Endodermal cell (in vitro differentiated cells): ENCODE measurements around the gene PRKCA. TPM values are rescaled to one million over a fixed set of nuclear protein-coding genes. Genes with fewer than 3 reads are reported as not detected.

Experiments used
- DNase-seq: peaks from one replicate; pipeline ENCODE4 v3.0.0-alpha.2; 2017
- H3K27ac ChIP-seq: 2 replicates; pipeline ENCODE4 v1.5.1; 2013; ENCODE audit warnings: mild to moderate bottlenecking, low read depth, low read length, moderate library complexity
- H3K27me3 ChIP-seq: 2 replicates; pipeline ENCODE4 v1.6.1; 2013; ENCODE audit warnings: mild to moderate bottlenecking, low read length, moderate library complexity; ENCODE audit not compliant: insufficient read depth, control insufficient read depth, poor library complexity, severe bottlenecking
- H3K36me3 ChIP-seq: 2 replicates; pipeline ENCODE4 v1.7.0; 2013; ENCODE audit warnings: mild to moderate bottlenecking, low read length, moderate library complexity; ENCODE audit not compliant: control insufficient read depth, insufficient read depth
- H3K4me1 ChIP-seq: one replicate; pipeline ENCODE4 v1.7.0; 2013; ENCODE audit warnings: low read length; ENCODE audit not compliant: control insufficient read depth, insufficient read depth
- H3K4me3 ChIP-seq: 2 replicates; pipeline ENCODE4 v1.5.1; 2013; ENCODE audit warnings: mild to moderate bottlenecking, low read length, moderate library complexity
- H3K9ac ChIP-seq: 2 replicates; pipeline ENCODE4 v1.6.1; 2013; ENCODE audit warnings: mild to moderate bottlenecking, low read length, moderate library complexity; ENCODE audit not compliant: poor library complexity, severe bottlenecking; ENCODE audit errors: extremely low read depth
- H3K9me3 ChIP-seq: 2 replicates; pipeline ENCODE4 v1.6.1; 2013; ENCODE audit warnings: mild to moderate bottlenecking, low read length, moderate library complexity; ENCODE audit not compliant: control insufficient read depth
- H3K27ac Mint-ChIP-seq: 2 replicates; pipeline ENCODE4 v1.8.0; 2020; ENCODE audit warnings: mixed read lengths
- H3K27me3 Mint-ChIP-seq: 2 replicates; pipeline ENCODE4 v1.8.0; 2021; ENCODE audit warnings: mild to moderate bottlenecking, mixed read lengths; ENCODE audit not compliant: insufficient read depth
- H3K36me3 Mint-ChIP-seq: 2 replicates; pipeline ENCODE4 v1.8.0; 2020; ENCODE audit warnings: low read depth, mixed read lengths
- H3K4me1 Mint-ChIP-seq: 2 replicates; pipeline ENCODE4 v1.8.0; 2020; ENCODE audit warnings: mixed read lengths
- H3K4me3 Mint-ChIP-seq: 2 replicates; pipeline ENCODE4 v1.8.0; 2020; ENCODE audit warnings: mild to moderate bottlenecking, moderate library complexity, mixed read lengths
- H3K9me3 Mint-ChIP-seq: 2 replicates; pipeline ENCODE4 v1.8.0; 2020; ENCODE audit warnings: mild to moderate bottlenecking, mixed read lengths
- WGBS, 2 experiments: methylation state at CpG; one replicate each; pipeline versions ENCODE4 v1.1.5 to v1.1.7; 2013; ENCODE audit warnings: missing lambda C conversion rate in 2 of 2, mixed read lengths in 1 of 2; ENCODE audit not compliant: insufficient coverage in 1 of 2, insufficient read length in 1 of 2; 5-methylcytosine and 5-hydroxymethylcytosine counted together
- total RNA-seq, 2 donors: library from RNA; stranded (reverse); fragmentation: NEBNext Ultra II Directional in 1 of 2; extraction: Animal tissue kit (Norgen Biotek cat#: 25700) in 1 of 2; gene quantifications; 2 replicates in 1 of 2; 3 replicates in 1 of 2; pipeline ENCODE4 v1.2.1, GENCODE V29; 2021
- TF ChIP-seq, protein P1 (sequence below): fragments of 200-600 bp; sonication (generic); conservative IDR thresholded peaks from 2 replicates; pipeline ENCODE4 v1.5.0; 2021; ENCODE audit warnings: antibody characterized with exemption, mild to moderate bottlenecking

Gene PRKCA
- total RNA-seq, 2 donors from 2014 or later, result 8.7 to 14.6 TPM

DNA sequence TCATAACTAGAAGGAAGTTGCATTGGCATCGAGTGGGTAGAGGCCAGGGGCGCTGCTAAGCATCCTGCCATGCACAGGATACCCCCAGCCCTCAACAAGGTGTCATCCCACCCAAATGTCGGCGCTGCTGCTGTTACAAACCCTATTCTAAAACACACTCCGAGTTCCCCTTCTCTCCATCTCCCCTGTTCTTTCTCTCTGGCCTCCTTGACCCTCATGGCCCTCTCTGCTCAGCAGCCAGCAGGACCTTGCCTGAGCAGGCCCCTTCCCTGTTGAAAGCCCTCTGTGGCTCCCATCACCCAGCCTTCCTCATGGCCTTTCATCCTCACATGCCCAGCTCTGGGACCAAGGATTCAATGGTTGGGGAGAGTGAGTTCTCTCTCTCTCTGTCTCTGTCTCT lies 510.2 kb downstream of the PRKCA start:
- Mint-ChIP-seq H3K4me1 (peaks cover 2% of the 10 kb centered on the region), H3K36me3 (no peaks in the 10 kb centered on the region), H3K27me3 (peaks cover 2% of the 10 kb centered on the region), H3K9me3 (peaks cover 7% of the 10 kb centered on the region), H3K4me3 (no peak overlapping the region), H3K27ac (no peak overlapping the region)
- H3K9me3 ChIP-seq, result peaks cover 6% of the 10 kb centered on the region
- no peak overlapping the region for H3K27ac ChIP-seq
- WGBS, 2 experiments, result 93 to 100% methylated on average over 3 to 5 of the region's 5 CpGs
- H3K36me3 ChIP-seq, result no peaks in the 10 kb centered on the region
- H3K27me3 ChIP-seq, result no peaks in the 10 kb centered on the region
- H3K4me3 ChIP-seq, result no peak overlapping the region
- no peak overlapping the region for H3K9ac ChIP-seq
- no peaks in the 10 kb centered on the region for H3K4me1 ChIP-seq
- no peak for DNase-seq
- TF ChIP-seq, protein P1, sequence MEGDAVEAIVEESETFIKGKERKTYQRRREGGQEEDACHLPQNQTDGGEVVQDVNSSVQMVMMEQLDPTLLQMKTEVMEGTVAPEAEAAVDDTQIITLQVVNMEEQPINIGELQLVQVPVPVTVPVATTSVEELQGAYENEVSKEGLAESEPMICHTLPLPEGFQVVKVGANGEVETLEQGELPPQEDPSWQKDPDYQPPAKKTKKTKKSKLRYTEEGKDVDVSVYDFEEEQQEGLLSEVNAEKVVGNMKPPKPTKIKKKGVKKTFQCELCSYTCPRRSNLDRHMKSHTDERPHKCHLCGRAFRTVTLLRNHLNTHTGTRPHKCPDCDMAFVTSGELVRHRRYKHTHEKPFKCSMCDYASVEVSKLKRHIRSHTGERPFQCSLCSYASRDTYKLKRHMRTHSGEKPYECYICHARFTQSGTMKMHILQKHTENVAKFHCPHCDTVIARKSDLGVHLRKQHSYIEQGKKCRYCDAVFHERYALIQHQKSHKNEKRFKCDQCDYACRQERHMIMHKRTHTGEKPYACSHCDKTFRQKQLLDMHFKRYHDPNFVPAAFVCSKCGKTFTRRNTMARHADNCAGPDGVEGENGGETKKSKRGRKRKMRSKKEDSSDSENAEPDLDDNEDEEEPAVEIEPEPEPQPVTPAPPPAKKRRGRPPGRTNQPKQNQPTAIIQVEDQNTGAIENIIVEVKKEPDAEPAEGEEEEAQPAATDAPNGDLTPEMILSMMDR, result no peak

DNA sequence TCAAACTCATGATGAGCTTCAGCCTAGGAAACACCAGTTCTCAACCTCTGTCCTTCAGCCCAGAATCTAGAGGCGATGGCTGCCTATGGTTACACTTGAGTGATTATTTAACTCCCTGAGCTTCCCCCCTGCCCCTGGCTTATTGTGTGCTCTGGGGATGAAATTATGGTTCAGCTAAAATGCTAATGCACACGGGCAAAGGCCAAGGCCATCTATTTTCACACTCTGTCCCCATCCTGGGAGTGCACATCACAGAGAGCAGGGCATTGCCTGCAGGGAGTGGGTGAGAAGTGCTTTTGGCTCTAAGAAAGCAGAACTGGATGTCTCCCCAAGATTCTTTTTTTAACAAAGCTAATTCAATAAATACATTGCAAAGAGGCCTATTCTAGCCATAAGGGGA lies 510.9 kb downstream of the PRKCA start:
- H3K27ac Mint-ChIP-seq, result no peak overlapping the region
- no peak overlapping the region for H3K4me3 Mint-ChIP-seq
- no peaks in the 10 kb centered on the region for H3K4me1 Mint-ChIP-seq
- no peak overlapping the region for H3K27ac ChIP-seq
- no peaks in the 10 kb centered on the region for H3K27me3 ChIP-seq
- peaks cover 12% of the 10 kb centered on the region for H3K9me3 ChIP-seq
- no peaks in the 10 kb centered on the region for H3K36me3 ChIP-seq
- no peaks in the 10 kb centered on the region for H3K4me1 ChIP-seq
- TF ChIP-seq, protein P1, result no peak
- WGBS, 2 experiments, result 86 to 90% methylated on average over 1 to 2 of the region's 2 CpGs
- no peak overlapping the region for H3K4me3 ChIP-seq
- peaks cover 2% of the 10 kb centered on the region for H3K27me3 Mint-ChIP-seq
- H3K9ac ChIP-seq, result no peak overlapping the region
- H3K9me3 Mint-ChIP-seq, result peaks cover 14% of the 10 kb centered on the region
- no peak for DNase-seq
- no peaks in the 10 kb centered on the region for H3K36me3 Mint-ChIP-seq

DNA sequence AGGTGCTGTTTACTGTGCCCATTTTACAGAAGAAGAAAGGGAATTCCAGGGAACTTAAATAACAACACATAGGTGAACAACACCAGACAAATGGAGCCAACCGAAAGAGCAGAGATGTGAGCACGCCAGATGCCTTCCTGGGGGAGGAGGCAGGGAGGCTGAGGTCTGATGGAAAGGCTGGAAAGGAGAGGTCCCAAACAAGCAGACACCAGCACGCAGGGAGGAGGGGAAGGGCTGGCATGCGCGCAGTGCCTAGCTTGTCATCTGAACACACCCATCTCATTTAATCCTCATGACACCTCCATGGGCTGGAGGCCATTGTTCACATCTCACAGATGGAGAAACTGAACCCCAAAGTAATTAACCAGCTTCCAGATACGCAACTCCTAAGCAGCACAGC lies 511.6 kb downstream of the PRKCA start:
- TF ChIP-seq, protein P1, result no peak
- H3K4me1 Mint-ChIP-seq, result no peaks in the 10 kb centered on the region
- H3K4me3 Mint-ChIP-seq, result no peak overlapping the region
- Histone ChIP-seq H3K27me3 (no peaks in the 10 kb centered on the region), H3K4me3 (no peak overlapping the region), H3K36me3 (no peaks in the 10 kb centered on the region), H3K27ac (no peak overlapping the region), H3K9ac (no peak overlapping the region), H3K9me3 (peaks cover 12% of the 10 kb centered on the region), H3K4me1 (no peaks in the 10 kb centered on the region)
- H3K9me3 Mint-ChIP-seq, result peaks cover 17% of the 10 kb centered on the region
- WGBS, 2 experiments, result 90 to 100% methylated on average over 1 to 4 of the region's 6 CpGs
- H3K27me3 Mint-ChIP-seq, result peaks cover 2% of the 10 kb centered on the region
- DNase-seq, result no peak
- no peak overlapping the region for H3K27ac Mint-ChIP-seq
- H3K36me3 Mint-ChIP-seq, result no peaks in the 10 kb centered on the region
